ENCODE results near the gene TMEM209.

DNA sequence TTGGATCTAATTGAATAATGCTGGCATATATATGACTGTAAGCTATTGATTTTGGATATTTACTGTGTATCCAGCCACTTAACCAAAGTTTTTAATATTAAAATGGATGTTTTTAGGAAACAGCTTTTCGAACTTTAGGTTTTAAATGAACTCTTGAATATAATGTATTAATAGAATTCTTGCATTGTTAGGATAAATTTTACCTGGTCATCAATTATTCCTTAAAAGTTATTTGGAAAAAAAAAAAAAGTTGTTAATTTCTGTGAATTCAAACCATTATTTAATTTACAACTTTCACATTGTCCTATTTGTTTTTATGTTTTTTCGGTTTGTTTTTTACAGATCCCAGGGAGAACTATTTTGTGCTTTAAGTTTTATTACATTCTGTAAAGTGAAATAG lies 9.8 kb downstream of the TMEM209 start:
- TF ChIP-seq EP300 (IDR thresholded peaks at IDR 0.05): no peak
- TF ChIP-seq, protein P1, sequence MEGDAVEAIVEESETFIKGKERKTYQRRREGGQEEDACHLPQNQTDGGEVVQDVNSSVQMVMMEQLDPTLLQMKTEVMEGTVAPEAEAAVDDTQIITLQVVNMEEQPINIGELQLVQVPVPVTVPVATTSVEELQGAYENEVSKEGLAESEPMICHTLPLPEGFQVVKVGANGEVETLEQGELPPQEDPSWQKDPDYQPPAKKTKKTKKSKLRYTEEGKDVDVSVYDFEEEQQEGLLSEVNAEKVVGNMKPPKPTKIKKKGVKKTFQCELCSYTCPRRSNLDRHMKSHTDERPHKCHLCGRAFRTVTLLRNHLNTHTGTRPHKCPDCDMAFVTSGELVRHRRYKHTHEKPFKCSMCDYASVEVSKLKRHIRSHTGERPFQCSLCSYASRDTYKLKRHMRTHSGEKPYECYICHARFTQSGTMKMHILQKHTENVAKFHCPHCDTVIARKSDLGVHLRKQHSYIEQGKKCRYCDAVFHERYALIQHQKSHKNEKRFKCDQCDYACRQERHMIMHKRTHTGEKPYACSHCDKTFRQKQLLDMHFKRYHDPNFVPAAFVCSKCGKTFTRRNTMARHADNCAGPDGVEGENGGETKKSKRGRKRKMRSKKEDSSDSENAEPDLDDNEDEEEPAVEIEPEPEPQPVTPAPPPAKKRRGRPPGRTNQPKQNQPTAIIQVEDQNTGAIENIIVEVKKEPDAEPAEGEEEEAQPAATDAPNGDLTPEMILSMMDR (IDR thresholded peaks at IDR 0.05): no peak
